NCI-H69 (cell line): ENCODE measurements around the gene LTB.

Experiments
- DNase-seq: peaks from one replicate; lab custom pipeline; 2025; lab: John Stamatoyannopoulos, UW

LTB gene

GRCh38 chr6:31582230-31582643 is at the start of gene LTB:
LTB (minus strand) TSS chr6:31582424; CDS start chr6:31582417, 7 bp downstream.
- no peak for DNase-seq

GRCh38 chr6:31631681-31632278 is 49.6 kb upstream of the LTB start:
- no peak for DNase-seq

- no peak for DNase-seq
Measured at GRCh38 chr6:31631209-31631608, 49.0 kb upstream of the LTB start.

GRCh38 chr6:31630177-31630934 is 48.1 kb upstream of the LTB start:
- no peak for DNase-seq

- no peak for DNase-seq
Measured at GRCh38 chr6:31629014-31629413, 46.8 kb upstream of the LTB start.

GRCh38 chr6:31627690-31628287 is 45.6 kb upstream of the LTB start:
- DNase-seq = no peak

- DNase-seq = no peak
Measured at GRCh38 chr6:31626952-31627351, 44.7 kb upstream of the LTB start.

GRCh38 chr6:31624070-31624469 is 41.8 kb upstream of the LTB start:
- DNase-seq = no peak

GRCh38 chr6:31622684-31623091 is 40.5 kb upstream of the LTB start:
- DNase-seq = no peak

GRCh38 chr6:31621991-31622390 is 39.8 kb upstream of the LTB start:
- DNase-seq = peak; percentile 32

- DNase-seq = no peak
Measured at GRCh38 chr6:31621320-31621939, 39.2 kb upstream of the LTB start.

GRCh38 chr6:31620586-31621319 is 38.5 kb upstream of the LTB start, which contains the start of gene PRRC2A:
PRRC2A (plus strand) TSS chr6:31620715; CDS start chr6:31622790, 2,075 bp downstream.
- DNase-seq = peak; percentile 93

- peak; percentile 99 for DNase-seq
Measured at GRCh38 chr6:31619805-31620585, 37.8 kb upstream of the LTB start.

- DNase-seq = no peak
Measured at GRCh38 chr6:31617010-31617409, 34.8 kb upstream of the LTB start.

GRCh38 chr6:31615748-31616147 is 33.5 kb upstream of the LTB start:
- no peak for DNase-seq

- no peak for DNase-seq
Measured at GRCh38 chr6:31614684-31615578, 32.7 kb upstream of the LTB start, which contains the start of gene AIF1. AIF1 (plus strand) TSS chr6:31615234; CDS start chr6:31615330, 96 bp downstream.

GRCh38 chr6:31614075-31614619 is 31.9 kb upstream of the LTB start:
- no peak for DNase-seq

GRCh38 chr6:31610968-31611367 is 28.7 kb upstream of the LTB start:
- DNase-seq = no peak

GRCh38 chr6:31609519-31610406 is 27.5 kb upstream of the LTB start:
- peak; percentile 93 for DNase-seq
